Retina (tissue), 1 donor: ENCODE data around the gene SHB.

Experiments
- DNase-seq: peaks from one replicate; pipeline ENCODE4 v3.0.0-alpha.2; 2016

Gene SHB

DNA sequence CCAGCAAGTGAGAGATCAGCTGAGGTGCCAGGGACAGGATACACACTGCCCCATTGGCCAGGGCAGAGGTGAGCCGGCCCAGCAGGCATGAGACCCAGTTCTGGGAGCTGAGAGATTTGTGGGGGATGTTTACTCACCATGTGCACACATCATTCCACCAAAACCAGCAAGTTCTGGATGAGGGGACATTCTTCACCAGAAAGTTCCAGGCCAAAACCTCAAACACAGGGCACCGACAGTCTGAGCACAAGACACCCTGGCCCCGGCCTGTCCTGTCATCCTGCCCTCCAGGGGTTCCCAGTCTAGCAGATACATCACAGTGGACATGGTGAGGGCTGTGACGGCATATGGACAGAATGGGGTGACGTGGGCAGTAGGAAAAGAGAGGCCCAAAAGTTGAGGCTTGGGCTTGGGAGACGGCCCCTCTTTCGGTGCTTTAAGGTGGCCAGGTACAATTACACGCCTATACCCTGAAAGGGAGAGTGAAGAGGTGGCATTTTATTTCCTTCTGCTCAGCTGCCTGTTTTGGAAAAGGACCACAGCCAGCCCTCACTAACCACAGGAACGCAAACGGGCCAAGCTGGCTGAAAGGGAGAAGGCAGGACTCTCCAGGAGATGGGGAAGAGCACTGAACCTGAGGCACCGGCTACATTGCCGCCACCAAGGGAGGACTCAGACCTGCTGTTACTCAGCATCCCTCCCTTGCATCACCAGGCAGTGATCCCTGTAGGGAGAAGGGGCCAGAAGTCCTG is 64.0 kb downstream of the SHB start:
- DNase-seq, result no peak

DNA sequence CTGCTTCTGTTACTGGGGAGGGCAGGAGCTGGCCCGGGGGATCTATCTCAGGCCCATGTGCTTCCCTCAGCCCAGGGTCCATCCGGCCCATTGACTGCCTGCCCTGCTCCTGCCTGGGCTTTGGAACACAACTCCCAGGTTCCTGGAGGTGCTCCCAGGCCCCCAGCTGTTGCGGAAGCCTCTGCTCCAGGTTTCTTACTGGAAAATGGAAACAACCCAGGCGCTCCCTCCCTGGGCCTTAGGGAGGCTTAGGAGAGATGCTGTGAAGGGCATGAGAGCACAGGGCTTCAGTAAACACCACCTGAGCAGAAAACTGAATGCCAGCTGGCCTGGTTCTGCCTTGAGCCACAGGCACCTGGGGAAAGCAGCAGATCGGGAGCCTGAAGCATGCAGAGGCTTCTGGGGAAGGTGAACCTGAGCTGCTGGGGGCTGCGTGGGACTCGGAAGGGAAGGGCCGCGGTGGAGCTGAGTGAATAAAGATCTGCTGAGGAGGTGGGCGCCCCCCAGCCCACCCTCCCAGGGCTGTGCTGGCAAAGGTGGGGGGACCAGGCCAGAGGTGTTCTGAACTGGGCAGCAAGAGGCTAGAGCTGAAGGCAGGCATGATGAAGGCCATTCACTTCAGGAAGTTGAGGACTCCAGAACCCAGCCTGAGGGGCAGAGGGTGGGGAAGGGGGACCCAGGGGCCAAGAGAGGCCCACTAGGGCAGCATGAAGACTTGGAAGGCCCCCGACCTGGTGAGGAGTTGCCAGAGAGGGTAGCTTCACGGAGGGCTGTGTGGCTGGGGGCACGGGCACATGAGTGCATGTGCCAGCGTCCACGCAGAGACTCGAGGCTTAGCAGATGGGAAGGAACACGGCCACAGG is 64.8 kb downstream of the SHB start:
- DNase-seq, result no peak

DNA sequence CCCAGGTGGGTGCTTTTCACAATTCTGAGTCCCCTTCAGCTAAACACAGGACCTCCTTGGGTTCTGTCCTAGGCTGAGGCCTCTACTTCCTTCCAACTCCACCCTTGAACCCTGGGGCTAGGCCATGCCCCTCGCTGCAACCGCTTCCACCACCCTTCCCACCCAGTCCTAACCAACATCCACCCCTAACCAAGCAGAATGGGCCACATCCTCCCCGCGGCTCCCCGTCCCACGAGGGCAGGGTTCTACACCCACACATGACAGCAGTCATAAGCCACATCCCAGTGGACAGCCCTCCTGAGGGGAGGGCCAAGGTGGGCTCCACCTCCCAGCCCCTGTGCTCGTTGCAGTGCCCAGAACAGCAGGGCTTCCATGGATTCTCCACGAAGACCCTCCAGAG is 65.8 kb downstream of the SHB start:
- DNase-seq, result no peak

DNA sequence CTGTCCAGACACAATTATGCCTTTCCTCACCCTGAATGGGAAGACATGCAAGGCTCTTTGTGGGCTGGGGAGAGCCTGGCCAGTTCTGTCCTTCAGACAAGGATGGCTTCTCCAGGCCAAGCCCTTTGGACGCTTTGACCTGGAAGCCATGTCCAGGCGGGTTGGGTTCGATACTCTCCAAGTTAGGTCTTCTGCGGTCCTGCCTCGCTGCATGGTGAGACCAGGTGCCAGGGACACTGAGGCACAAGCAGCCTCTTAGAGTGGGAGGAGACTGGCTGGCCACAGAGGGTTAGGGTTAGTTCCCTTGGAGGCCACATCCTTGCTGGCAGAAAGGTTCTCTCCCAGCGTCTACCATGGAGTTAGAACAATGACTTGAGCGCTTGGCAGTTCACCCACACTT is 67.6 kb downstream of the SHB start:
- no peak for DNase-seq

DNA sequence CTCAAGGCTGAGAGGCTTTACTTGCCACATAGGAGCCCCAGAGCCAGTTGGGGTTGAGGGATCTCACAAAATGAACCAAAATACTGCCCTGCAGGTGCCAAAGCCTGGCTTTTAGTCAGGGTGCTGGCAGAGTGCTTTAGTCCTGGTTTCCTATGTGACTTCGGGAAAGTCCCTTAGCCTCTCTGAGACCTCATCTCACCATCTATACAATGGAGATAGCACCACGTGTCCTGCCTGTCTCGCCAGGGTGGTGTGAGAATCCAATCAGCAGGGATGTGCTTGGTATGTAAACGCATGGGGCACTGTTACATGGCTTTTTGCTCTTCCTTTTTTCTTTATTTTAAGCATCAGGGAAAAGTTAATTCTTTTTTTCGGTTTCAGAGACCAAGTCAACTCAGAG is 68.3 kb downstream of the SHB start:
- DNase-seq, result no peak

DNA sequence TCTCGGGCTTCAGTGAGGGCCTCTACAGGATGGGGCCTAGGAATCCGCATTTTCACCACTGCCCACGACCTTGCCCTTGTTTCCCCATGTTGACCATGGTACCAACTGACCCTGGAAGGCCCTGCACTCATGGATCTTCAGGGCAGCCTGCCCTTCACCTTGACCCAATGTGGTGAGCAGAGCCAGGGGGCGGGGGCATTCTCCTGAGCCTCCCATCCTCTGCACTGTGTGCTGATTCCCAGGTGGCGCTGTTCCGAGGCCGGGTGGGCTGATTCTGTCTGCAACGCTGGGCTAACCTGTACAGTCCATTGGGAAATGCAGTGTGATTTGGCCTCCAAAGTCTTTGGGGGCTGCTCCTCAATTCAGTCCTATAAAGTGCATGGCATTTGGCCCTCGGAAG is 68.7 kb downstream of the SHB start:
- no peak for DNase-seq

DNA sequence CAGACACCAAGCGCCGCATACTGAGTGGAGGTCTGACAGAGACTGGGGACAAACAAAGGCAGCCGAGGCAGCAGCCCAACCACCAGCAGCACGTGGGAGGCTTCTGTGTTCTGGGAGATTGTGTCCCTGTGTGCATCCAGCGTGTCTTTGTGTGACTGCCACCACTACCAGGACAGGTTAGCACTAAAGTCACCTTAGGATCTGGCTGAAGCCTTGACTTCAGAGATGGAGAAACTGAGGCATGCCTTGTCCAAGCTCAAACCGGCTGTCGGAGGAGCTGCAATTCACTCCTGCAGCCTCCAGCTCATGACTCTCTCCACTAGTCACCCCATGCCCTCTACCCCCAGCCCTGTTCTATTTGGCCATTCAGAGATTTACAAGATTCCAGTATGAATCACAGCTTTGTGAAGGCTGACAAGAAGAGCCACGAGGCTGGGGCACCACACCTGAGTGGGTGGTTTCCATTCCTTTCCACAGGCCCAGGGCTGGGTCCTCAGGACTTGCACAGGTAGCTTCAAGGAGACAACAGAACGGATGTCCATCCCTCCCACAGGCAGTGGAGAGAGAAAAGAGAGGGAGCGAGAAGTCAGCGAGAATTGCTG is 69.3 kb downstream of the SHB start:
- DNase-seq, result peak; percentile 46

DNA sequence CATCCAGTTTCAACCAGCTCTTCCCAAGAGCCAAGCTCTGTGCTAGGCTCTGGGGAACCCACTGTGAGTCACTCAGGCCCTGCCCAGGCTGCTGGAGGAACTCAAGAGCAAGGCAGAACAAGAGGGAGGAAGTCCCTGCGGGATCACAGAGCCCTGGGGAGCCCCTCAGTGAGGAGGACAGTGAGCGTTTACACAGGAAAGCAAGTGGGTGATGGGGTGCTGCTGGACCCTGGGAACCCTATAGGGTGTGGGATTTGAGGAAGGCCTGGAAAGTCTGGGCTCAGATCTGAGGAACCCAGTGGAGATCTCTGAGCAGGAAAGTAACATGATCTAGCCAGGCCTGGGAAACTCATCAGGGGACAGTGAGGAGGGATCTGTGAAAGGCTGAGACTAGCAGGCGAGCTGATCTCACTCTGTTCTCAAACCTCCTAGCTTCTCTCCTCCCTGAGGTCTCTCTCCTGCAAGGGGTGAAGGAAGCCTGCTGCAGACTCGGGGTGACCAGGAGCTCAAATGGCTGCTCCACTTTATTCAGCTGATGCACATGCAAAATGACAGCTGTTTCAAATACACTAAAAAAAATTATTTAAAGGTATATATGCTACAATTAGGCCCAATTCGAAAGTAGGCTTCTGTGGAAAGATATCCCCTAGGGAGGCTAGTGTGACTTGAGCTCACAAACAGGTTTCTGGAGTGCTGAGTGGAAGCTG is 70.0 kb downstream of the SHB start:
- DNase-seq, result peak; percentile 48

- peak; percentile 73 for DNase-seq
Measured at GRCh38 chr9:37997636-37998374, 71.2 kb downstream of the SHB start.

DNA sequence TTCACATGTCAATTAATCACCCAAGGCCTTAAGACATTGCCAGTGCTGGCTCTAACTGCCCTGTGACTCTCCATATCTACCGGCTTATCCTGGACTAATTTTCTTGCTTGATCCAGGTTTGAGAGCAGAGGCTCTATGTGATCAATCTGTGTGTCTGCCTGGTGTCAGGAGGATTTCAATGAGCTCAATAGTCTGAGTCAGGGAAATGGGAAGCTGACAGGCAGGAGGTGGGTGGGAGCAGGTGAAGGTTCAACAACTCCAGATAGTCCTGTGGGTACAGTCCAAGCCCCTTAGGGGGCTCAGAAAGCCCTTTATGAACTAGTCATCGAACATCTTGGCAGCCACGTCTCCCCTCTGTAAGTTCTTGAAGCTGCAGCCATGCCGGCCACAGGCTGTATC is 72.2 kb downstream of the SHB start:
- no peak for DNase-seq

DNA sequence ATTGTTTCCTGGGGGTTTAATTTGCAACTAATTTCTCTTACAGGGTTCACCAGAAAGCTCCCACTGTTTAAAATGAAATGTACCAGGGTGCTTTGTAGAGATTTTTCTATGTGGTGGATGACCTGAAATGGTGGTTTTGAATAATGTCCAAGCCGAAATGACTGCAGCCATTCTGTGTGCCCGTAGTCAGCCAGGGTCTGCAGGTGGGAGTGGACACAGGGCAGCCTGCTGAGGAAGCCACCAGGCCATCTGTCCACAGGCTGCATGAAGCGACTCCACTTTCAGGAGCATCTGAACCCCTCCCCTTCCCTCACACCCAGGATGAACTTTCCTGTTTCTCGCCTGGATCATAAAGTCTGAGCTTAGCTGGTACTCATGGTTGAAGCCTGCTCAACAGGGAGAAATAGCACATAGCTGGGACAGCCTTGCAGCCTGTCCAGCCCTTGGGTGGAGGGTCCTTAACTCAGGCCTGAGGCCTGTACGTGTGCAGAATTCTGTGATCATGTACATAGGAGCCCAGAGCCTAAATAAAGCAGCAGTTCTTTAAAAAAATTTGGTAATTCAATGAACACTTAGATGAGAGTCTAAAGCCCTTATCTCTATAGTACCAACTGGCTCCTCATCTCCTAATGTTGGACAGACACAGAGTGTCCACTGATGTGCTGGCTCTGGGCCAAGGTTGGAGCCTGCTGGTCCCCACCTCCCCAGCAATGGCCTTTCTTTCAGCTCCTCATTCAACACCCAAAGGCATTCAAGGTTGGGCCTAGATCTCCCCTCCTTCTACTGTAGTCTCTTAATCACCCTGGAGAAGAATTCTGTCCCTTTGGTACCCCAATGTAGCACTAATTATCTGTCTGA is 72.8 kb downstream of the SHB start:
- peak; percentile 47 for DNase-seq

DNA sequence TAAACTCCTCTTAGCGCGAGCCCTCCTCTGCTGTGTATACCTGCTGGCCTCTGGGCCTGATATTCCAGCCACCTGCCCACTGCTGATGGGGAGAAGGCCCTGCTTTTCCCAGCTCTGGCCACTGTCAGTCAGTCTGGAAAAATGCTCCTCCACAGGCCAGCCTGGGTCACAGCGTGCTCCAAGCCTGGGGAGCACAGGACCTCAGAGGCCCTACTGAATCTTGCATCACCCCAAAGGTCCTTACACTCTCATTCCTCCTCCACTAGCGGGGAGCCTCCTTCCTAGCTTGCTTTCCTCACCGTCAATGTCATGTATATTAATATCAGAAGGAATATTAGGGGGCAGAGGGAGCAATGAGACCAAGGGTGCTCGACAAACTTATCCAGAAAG is 73.7 kb downstream of the SHB start:
- no peak for DNase-seq

GRCh38 chr9:37994639-37995347 is 74.2 kb downstream of the SHB start:
- peak; percentile 87 for DNase-seq

- no peak for DNase-seq
Measured at GRCh38 chr9:37992924-37993349, 76.1 kb downstream of the SHB start.

DNA sequence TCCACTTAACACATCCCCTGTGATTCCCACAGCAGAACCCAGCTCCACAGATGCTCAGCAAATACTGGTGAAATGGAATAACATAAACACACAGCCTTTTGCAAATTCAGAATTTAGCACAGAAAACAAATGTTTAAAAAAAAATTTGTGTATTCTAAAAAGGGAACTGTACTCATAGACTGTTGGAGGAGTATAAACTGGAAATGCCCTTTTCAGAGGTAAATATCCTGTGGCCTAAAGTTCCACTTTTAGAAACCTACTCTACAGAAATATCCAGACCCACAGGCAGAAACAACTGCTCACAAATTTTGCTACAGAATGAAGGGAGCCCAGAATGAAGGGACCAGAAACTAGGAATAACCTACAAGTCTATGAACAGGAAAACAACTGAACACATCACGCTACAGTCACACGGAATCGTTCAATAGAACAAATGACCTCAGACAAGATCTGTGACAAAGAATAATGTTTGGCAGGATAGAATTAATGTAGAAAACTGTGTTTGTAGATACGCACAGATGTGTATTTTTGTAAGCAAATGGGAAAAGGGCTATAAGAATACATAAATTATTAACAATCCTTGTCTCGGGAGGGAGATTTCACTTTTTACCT is 78.5 kb downstream of the SHB start:
- no peak for DNase-seq

GRCh38 chr9:37989701-37990100 is 79.3 kb downstream of the SHB start:
- no peak for DNase-seq

DNA sequence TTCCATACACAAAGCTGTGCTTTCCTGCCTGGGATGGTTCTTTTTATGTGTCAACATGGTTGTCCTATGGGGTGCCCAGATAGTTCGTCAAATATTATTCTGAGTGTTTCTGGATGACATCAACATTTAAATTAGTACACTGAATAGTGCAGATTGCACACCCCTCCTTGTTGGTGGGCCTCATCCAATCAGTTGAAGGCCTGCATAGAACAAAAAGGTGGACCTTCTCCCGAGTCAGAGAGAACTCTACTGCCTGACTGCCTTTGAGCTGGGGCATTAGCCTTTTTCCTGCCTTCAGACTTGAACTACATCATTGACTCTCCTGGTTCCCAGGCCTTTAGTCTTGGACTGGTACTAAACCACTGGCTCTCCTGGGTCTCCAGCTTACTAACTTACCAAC is 80.4 kb downstream of the SHB start:
- DNase-seq, result no peak

DNA sequence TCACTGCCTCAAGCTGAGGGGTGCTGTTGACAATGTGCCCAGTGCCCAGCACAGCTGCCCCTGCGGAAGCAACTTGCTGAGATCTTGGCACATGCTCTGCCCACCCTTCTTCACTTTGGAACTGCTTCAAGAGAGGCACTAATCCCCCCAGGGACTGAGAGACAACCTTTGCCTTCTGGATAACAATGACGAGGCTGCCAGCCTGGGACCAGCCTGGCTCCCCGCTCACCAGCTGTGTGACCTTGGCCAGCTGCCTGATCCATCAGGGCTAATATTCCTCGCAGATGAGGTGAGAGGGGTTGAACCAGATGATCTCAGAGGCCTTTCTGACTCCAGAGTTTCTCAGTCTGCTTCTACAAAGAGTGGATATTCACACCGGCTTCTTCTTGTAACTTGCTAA is 81.0 kb downstream of the SHB start:
- DNase-seq, result peak; percentile 40

DNA sequence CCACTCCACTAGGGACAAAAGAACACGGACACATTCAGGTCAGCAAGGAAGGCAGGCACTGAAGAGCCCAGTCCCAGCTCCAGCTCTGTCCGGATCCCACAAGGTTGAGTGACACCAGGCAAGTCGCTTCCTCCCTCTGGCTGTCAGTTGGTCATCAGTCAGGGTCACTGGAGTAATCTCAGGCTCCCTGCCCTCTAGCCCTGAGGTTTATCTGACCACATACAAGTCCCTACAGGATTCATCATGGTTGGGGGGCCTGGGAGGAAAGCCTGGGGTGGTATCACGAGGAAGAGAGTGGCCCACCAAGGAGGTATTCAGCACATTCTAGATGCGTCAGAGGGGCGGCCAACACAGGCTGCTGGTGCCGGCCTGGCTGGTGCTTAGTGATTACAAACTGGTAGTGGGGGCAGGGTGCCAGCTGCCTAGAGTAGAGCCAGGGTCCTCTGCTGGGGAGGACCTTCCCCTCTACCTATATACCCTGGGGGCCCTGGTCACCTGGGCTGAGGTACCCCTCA is 81.5 kb downstream of the SHB start:
- no peak for DNase-seq

DNA sequence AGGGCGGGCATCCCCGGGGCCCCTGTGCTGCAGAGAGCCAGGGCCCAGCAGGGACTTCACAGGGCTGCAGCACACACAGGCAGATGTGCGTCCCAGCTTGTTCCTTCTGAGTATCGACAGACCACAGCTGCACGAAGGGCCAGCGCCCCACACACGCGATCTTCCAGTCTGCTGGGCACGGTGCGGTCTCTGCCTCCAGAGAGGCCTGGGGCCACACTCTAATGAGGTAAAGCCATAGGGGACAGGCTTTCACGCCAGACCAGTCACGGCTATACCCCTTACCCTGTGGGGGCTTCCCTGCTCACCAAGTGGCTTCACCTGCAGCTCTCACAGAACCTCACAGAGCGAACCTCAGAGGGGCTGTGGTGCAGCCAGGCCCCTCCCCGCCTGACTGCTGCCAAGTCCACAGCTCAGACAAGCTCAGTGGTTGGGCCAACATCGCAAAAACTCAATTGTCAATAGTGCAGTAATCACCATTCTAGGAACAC is 82.2 kb downstream of the SHB start:
- DNase-seq, result peak; percentile 74
